Endothelial cell of umbilical vein (primary cell): Measurements from ENCODE around the gene SYDE1.

Experiments
- EZH2 ChIP-seq: IDR thresholded peaks from 2 replicates; pipeline ENCODE4 v1.6.1; 2012; ENCODE audit warnings: borderline replicate concordance, low read depth, mild to moderate bottlenecking, moderate library complexity, low read length, inconsistent platforms; ENCODE audit not compliant: severe bottlenecking
- FOS ChIP-seq: IDR thresholded peaks from 2 replicates; pipeline ENCODE4 v1.6.1; 2011; ENCODE audit warnings: mild to moderate bottlenecking, low read length, moderate library complexity, borderline replicate concordance; ENCODE audit not compliant: insufficient read depth
- JUN ChIP-seq: IDR thresholded peaks from 2 replicates; pipeline ENCODE4 v1.6.1; 2011; ENCODE audit warnings: borderline replicate concordance, low read depth; ENCODE audit not compliant: insufficient read length, insufficient read depth
- MYC ChIP-seq: IDR thresholded peaks from one replicate; pipeline ENCODE4 v1.6.1; 2011; ENCODE audit warnings: mild to moderate bottlenecking, low read depth, low read length
- POLR2A ChIP-seq: IDR thresholded peaks from 2 replicates; pipeline ENCODE4 v1.6.1; 2012; ENCODE audit warnings: low read depth, mild to moderate bottlenecking, control low read depth, low read length
- POLR2AphosphoS5 ChIP-seq: IDR thresholded peaks from 2 replicates; pipeline ENCODE4 v1.6.1; 2012; ENCODE audit warnings: low read depth, mild to moderate bottlenecking, control low read depth, low read length, moderate library complexity; ENCODE audit not compliant: insufficient read depth
- TF ChIP-seq, protein P1 (sequence below), 2 donors: IDR thresholded peaks; 1 replicate in 1 of 2; 2 replicates in 1 of 2; pipeline ENCODE4 v1.5.1; 2011; ENCODE audit warnings: low read length in 2 of 2, mild to moderate bottlenecking in 2 of 2, moderate library complexity in 2 of 2, control low read depth in 1 of 2, inconsistent platforms in 1 of 2, low read depth in 1 of 2; ENCODE audit not compliant: insufficient read depth in 1 of 2; ENCODE audit errors: extremely low read depth in 1 of 2
- TF ChIP-seq, protein P2 (sequence below): IDR thresholded peaks from 2 replicates; pipeline ENCODE4 v1.6.1; 2011; ENCODE audit not compliant: insufficient read depth, insufficient read length

DNA sequence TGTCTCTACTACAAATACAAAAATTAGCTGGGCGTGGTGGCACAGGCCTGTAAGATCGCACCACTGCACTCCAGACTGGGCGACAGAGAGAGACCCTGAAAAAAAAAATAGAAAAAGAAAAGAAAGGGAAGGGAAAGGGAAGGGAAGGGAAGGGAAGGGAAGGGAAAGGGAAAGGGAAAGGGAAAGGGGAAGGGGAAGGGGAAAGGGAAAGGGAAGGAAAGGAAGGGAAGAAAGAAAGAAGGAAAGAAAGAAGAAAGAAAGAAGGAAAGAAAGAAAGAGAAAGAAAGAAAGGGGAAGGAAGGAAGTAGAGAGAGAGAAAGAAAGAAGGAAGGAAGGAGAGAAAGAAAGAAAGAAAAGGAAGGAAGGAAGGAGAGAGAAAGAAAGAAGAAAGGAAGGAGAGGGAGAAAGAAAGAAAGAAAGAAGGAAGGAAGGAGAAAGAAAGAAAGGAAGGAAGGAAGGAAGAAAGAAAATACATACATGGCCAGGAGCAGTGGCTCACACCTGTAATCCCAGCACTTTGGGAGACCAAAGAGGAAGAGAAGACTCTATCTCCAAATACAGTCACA is 8.1 kb upstream of the SYDE1 start:
- no peak for TF ChIP-seq JUN
- TF ChIP-seq, protein P1, sequence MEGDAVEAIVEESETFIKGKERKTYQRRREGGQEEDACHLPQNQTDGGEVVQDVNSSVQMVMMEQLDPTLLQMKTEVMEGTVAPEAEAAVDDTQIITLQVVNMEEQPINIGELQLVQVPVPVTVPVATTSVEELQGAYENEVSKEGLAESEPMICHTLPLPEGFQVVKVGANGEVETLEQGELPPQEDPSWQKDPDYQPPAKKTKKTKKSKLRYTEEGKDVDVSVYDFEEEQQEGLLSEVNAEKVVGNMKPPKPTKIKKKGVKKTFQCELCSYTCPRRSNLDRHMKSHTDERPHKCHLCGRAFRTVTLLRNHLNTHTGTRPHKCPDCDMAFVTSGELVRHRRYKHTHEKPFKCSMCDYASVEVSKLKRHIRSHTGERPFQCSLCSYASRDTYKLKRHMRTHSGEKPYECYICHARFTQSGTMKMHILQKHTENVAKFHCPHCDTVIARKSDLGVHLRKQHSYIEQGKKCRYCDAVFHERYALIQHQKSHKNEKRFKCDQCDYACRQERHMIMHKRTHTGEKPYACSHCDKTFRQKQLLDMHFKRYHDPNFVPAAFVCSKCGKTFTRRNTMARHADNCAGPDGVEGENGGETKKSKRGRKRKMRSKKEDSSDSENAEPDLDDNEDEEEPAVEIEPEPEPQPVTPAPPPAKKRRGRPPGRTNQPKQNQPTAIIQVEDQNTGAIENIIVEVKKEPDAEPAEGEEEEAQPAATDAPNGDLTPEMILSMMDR (IDR thresholded peaks at IDR 0.05; ENCODE audit: extremely low read depth in 1 of 2, insufficient read depth in 1 of 2, low read depth in 1 of 2, low read length in 2 of 2) = no peak
- no peak for TF ChIP-seq POLR2AphosphoS5
- TF ChIP-seq EZH2 = no peak
- no peak for TF ChIP-seq POLR2A
- TF ChIP-seq, protein P2, sequence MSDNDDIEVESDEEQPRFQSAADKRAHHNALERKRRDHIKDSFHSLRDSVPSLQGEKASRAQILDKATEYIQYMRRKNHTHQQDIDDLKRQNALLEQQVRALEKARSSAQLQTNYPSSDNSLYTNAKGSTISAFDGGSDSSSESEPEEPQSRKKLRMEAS = no peak
- no peak for TF ChIP-seq MYC
- no peak for TF ChIP-seq FOS
